Renal cortical epithelial cell (primary cell): ENCODE results near the gene PLCD4. TPM values are rescaled to one million over a fixed set of nuclear protein-coding genes. Genes with fewer than 3 reads are reported as not detected.

Experiments
- DNase-seq: peaks from one replicate; pipeline ENCODE4 v3.0.0-alpha.2; 2011; ENCODE audit warnings: low read depth
- total RNA-seq: library from RNA; depleted of rRNA; stranded (reverse); fragments of >200 nt; gene quantifications from 2 replicates; pipeline ENCODE4 v1.2.3, GENCODE V29; 2014

Gene PLCD4
- total RNA-seq = 2.9 and 3.0 TPM in 2 replicates

DNA sequence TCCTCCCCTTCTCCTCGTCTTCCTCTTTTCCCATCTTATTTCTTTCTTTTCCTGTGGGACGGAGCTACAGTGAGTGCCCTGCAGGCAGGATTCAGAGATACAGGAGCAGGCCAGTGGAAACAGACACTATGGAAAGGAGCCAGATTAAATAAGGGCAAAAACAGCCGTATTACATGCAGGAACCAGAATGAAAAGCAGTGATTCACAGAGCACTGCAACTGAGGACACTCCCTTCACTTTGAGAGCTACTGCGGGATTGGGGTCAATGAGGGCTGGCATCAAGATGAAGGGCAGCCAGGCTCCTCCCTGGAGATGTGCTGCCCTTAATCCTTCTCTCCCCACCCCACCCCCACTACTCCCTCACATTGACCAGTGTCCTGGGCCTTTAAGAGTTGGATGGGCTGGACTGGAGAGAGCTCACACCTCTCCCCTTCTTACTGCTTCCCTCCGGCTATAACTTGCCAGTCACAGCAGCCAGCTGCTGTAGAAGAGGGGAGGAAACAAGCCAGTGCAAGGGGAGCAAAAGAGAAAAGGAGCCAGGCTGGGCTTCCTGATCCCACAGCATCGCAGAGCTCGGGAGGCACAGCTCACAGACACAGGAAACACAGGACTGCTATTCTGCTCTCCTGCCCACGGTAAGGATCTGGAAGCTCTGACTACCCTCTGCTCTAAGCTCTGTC lies at the start of gene PLCD4:
PLCD4 (plus strand) TSS at position 464 of the 680 bp plus-strand sequence. CDS start 7,841 bp downstream, outside the sequence.
- peak; percentile 76 for DNase-seq

DNA sequence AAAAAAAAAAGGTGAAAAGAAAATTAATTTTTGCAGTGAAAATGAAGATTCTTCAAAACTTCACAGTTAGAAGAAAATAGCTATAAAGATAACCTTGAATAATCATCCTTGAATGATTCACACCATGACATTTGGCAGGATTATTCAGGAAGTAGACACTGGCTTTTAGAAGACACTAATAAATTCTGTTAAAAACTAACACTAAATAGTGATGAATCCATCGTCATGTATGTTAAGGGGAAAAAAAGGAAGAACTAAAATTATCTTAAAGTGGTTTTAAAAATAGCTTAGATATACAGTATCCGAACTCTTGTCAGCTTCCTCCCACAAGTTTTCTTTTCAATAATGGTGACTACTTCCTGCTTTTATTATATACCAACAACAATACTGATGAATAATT lies 49.8 kb upstream of the PLCD4 start:
- no peak for DNase-seq

GRCh38 chr2:218558986-218559385 lies 48.7 kb upstream of the PLCD4 start:
- DNase-seq = no peak

GRCh38 chr2:218564056-218564455 lies 43.6 kb upstream of the PLCD4 start:
- DNase-seq = no peak

- DNase-seq = no peak
Observed at GRCh38 chr2:218566296-218566695, 41.4 kb upstream of the PLCD4 start.

- peak; percentile 11 for DNase-seq
Observed at GRCh38 chr2:218567797-218568189, 39.9 kb upstream of the PLCD4 start.

- DNase-seq = peak; percentile 88
Observed at GRCh38 chr2:218568190-218569037, 39.3 kb upstream of the PLCD4 start, which contains the start of the genes CNOT9 and USP37. TSS of gene CNOT9 (plus strand) at chr2:218568839. CDS start at chr2:218568955, 116 bp downstream. TSS of gene USP37 (minus strand) at chr2:218568351. CDS start at chr2:218558653, 9,698 bp downstream.

DNA sequence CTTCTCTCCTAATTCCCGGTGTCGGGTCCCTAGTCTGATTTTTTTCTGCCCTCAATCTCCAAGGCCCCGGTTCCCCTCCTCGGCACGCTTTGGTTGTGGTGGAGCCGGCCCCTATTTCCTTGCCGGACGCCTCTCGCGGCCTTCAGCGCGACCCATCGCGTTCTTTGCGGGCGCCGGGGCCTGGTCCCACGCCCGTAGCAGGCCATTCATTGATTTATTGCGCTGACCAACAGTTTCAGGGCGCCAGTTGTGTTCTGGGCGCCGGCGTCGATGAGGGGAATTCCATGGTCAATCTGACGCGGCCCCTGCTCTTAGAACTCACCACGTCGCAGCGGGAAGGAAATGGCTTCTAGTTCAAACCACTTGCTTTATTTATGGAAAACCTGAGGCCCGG lies 38.7 kb upstream of the PLCD4 start:
- peak; percentile 67 for DNase-seq

- DNase-seq = peak; percentile 61
Observed at GRCh38 chr2:218569661-218570500, 37.8 kb upstream of the PLCD4 start.

DNA sequence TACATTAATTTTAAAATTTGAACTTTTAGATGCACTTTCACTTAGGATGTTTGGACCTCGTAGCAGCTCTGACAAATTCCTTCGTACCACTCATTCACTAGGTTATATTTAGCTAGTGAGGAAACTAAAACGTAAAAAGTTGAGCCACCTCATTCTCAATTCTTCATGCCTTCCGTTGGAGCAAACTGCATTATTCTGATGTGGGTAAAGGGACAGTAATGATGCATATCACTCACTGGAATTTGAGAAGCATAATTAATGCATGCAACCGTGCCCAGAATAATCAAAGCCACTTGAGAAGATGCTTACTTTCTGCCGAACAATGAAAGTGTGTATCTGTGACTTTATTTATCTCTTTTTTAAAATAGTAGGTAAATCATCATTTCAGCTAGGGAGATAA lies 36.8 kb upstream of the PLCD4 start:
- peak; percentile 17 for DNase-seq

DNA sequence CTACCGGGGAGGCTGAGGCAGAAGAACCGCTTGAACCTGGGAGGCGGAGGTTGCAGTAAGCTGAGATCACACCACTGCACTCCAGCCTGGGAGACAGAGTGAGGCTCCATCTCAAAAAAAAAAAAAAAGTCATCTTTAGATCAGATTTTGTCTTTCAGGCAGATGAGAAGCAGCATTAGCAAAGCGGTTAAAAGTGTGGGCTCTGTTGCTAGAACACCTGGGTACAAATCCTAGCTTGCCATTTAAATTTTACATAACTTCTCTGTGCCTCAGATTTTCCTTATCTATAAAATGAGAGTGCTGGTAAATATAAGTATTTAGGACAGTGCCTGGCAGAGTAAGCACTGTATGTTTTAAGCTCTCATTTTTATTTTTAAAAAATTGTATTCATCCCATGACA lies 30.8 kb upstream of the PLCD4 start:
- no peak for DNase-seq

- no peak for DNase-seq
Observed at GRCh38 chr2:218577482-218578220, 30.0 kb upstream of the PLCD4 start.

GRCh38 chr2:218578272-218578877 lies 29.3 kb upstream of the PLCD4 start:
- DNase-seq = no peak

- peak; percentile 71 for DNase-seq
Observed at GRCh38 chr2:218582076-218582475, 25.6 kb upstream of the PLCD4 start.

DNA sequence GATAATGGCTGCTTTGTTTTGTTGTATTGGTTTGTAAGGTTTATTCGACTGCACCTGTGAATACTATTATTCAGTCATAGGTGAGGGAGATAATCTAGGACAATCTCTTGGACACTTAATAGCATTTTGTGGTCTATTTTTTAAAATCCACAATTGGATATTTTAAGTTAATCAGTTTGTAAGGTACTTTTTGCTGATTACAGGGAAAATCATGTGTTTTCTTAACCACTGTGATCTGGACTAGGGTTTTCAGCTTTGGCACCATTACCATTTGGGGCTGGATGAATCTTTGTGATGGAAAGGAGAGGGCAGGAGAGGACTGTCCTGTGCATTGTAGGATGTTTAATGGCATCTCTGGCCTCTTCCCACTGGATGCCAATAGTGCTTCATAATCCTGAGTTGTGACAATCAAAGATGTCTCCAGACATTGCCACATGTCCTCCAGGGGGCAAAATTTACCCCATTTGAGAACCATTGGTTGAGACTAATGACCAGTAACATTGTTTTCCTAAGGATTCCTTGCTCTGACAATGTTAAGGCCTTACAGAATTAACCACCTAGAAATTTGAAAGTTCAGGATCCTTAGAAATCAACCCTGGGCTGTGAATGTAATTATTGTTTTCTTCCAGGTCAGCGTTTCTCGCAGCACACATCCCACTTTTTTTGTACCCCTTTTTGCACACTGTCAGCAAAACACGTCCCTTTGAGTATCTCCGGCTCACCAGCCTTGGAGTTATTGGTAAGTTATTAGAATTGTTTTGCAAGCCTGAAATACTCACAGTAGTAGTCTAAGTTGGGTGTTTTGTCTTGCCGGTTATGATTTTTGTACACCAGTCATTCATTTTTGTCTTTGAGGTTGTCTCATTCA lies 23.5 kb upstream of the PLCD4 start:
- DNase-seq = peak; percentile 25

GRCh38 chr2:218585541-218585940 lies 22.2 kb upstream of the PLCD4 start:
- DNase-seq = no peak

DNA sequence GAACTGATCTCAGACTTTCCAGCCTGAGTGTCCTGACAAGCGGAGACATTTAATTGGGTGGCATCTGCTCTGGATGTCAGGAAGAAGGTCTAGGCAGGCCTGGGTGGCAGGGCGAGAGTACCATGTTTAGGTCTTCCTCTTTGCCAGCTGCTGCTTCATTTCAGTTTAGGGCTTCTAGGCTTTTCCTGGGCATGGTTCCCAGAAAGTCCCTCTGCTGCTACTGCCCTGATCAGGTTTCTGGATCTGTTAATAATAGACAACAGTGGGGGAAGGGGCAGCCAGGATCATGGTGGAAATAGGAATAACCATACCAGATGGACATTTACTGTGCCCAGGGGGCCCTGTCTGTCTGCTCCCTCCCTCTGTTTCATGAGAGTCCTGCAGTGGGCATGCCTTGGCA lies 2.3 kb upstream of the PLCD4 start:
- peak; percentile 81 for DNase-seq

GRCh38 chr2:218615868-218616315 lies 8.2 kb downstream of the PLCD4 start:
- DNase-seq = no peak

GRCh38 chr2:218618102-218618860 lies 10.6 kb downstream of the PLCD4 start:
- peak; percentile 37 for DNase-seq
